Fibroblast of skin of left quadriceps (primary cell): Measurements from ENCODE around the gene TEX261.

Experiments used
- DNase-seq, 2 experiments: peaks; one replicate each; pipeline ENCODE4 v3.0.0-alpha.2; 2013; ENCODE audit warnings: low read depth in 2 of 2

Gene TEX261

GRCh38 chr2:70936979-70937811, 57.5 kb downstream of the TEX261 start:
- no peak for DNase-seq

- no peak for DNase-seq
Observed at GRCh38 chr2:70936165-70936978, 58.3 kb downstream of the TEX261 start.
